Measurements from ENCODE around the gene MMP25. TPM values are rescaled to one million over a fixed set of nuclear protein-coding genes. Genes with fewer than 3 reads are reported as not detected.

Gene MMP25
- total and polyA plus RNA-seq, 2 experiments from 2014 or later = 0.16 TPM; not detected in 1

DNA sequence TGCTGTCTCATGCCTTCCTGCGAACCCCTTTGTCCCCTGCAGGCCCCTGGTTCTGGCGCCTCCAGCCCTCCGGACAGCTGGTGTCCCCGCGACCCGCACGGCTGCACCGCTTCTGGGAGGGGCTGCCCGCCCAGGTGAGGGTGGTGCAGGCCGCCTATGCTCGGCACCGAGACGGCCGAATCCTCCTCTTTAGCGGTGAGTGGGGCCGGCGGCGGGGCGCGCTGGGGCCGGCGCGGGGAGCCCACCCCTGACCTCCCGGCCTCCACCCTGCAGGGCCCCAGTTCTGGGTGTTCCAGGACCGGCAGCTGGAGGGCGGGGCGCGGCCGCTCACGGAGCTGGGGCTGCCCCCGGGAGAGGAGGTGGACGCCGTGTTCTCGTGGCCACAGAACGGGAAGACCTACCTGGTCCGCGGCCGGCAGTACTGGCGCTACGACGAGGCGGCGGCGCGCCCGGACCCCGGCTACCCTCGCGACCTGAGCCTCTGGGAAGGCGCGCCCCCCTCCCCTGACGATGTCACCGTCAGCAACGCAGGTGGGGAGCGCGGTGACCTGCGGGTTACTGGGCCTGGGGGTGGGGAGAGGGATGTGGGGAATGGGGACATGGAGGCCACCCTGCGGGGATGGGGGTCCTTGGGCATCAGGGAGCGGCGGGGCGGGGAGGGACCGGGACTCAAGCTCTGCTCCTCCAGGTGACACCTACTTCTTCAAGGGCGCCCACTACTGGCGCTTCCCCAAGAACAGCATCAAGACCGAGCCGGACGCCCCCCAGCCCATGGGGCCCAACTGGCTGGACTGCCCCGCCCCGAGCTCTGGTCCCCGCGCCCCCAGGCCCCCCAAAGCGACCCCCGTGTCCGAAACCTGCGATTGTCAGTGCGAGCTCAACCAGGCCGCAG is 12.0 kb downstream of the MMP25 start:
- Histone ChIP-seq H3K79me2 (ENCODE audit: insufficient read depth) (no peaks in the 10 kb centered on the region), H3K9me2 (ENCODE audit: insufficient read depth) (no peaks in the 10 kb centered on the region), H3K4me2 (ENCODE audit: unreplicated experiment) (peak overlapping the region; percentile 81), H3K36me3 (ENCODE audit: low read depth) (no peaks in the 10 kb centered on the region), H3K27ac (no peak overlapping the region), H2AFZ (peak overlapping the region; percentile 96), H3K4me1 (ENCODE audit: insufficient read depth) (no peaks in the 10 kb centered on the region), H3K27me3 (replicated peaks; ENCODE audit: insufficient read depth) (no peaks in the 10 kb centered on the region), H3K9ac (peak overlapping the region; percentile 86), H3K9me3 (ENCODE audit: low read depth) (no peaks in the 10 kb centered on the region), H4K20me1 (ENCODE audit: insufficient read depth) (no peaks in the 10 kb centered on the region), H3F3A (ENCODE audit: insufficient read depth) (no peaks in the 10 kb centered on the region), H3K4me3 (peak overlapping the region; percentile 90)
- in situ Hi-C loops (cut with MboI) = no loop called here
- TF ChIP-seq EZH2 (IDR thresholded peaks at IDR 0.05; ENCODE audit: insufficient read depth, poor library complexity, severe bottlenecking) (no peak), EZH2phosphoT487 (IDR thresholded peaks at IDR 0.05; ENCODE audit: insufficient read depth, low read depth) (no peak)
- 26 to 35% methylated on average over 22 to 72 of the region's 77 CpGs for WGBS, 2 experiments (ENCODE audit: low coverage in 1 of 2, low lambda C conversion rate in 2 of 2, missing lambda C conversion rate in 2 of 2)
- peak; percentile 36 for DNase-seq

DNA sequence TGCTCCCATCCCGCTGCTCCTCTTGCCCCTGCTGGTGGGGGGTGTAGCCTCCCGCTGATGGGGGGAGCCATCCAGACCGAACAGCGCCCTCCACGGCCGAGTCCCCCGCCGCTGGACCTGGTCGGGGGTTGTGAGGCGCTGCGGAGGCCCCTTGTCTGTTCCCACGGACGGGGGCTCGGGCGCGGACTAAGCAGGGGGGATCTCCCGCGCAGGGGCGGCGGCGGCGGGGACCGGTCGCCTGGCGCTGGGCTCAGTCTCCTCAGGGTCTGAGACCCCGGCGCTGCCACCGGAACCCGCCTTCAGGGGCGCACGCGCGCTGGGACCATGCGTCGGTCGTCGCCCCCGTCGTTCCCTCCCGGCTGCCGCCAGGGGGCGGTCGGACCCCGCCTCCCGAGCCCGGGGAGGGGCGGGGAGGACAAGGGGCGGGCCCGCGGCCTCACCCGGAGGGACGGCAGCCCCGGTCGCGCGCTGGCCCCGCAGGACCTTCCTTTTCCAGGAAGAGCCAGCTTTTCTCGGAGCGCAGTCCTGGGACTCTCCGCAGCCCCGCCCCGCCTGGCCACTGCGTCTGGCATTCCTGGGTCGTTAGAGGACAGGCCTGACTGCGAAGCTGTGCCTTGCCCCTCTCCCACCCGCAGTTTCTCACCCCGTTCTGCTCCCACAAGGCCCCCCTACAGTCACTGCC is 12.8 kb downstream of the MMP25 start:
- no peaks in the 10 kb centered on the region for H3K36me3 ChIP-seq (ENCODE audit: low read depth)
- peak; percentile 93 for DNase-seq
- no peaks in the 10 kb centered on the region for H3K9me2 ChIP-seq (ENCODE audit: insufficient read depth)
- peak overlapping the region; percentile 86 for H3K9ac ChIP-seq
- H3K4me1 ChIP-seq (ENCODE audit: insufficient read depth) = no peaks in the 10 kb centered on the region
- H3K4me2 ChIP-seq (ENCODE audit: unreplicated experiment) = peak overlapping the region; percentile 81
- no peaks in the 10 kb centered on the region for H3F3A ChIP-seq (ENCODE audit: insufficient read depth)
- peak overlapping the region; percentile 96 for H2AFZ ChIP-seq
- no peak for TF ChIP-seq EZH2phosphoT487 (IDR thresholded peaks at IDR 0.05; ENCODE audit: insufficient read depth, low read depth)
- TF ChIP-seq EZH2 (IDR thresholded peaks at IDR 0.05; ENCODE audit: insufficient read depth, poor library complexity, severe bottlenecking) = no peak
- no peaks in the 10 kb centered on the region for H3K27me3 ChIP-seq (replicated peaks; ENCODE audit: insufficient read depth)
- peak overlapping the region; percentile 90 for H3K4me3 ChIP-seq
- peak overlapping the region; percentile 17; the same call in 1 of the 2 replicates for H3K27ac ChIP-seq
- no peaks in the 10 kb centered on the region for H3K9me3 ChIP-seq (ENCODE audit: low read depth)
- H3K79me2 ChIP-seq (ENCODE audit: insufficient read depth) = no peaks in the 10 kb centered on the region
- in situ Hi-C loops (cut with MboI) = no loop called here
- H4K20me1 ChIP-seq (ENCODE audit: insufficient read depth) = no peaks in the 10 kb centered on the region
- WGBS, 2 experiments (ENCODE audit: low coverage in 1 of 2, low lambda C conversion rate in 2 of 2, missing lambda C conversion rate in 2 of 2) = 1 to 2% methylated on average over 11 to 46 of the region's 67 CpGs

DNA sequence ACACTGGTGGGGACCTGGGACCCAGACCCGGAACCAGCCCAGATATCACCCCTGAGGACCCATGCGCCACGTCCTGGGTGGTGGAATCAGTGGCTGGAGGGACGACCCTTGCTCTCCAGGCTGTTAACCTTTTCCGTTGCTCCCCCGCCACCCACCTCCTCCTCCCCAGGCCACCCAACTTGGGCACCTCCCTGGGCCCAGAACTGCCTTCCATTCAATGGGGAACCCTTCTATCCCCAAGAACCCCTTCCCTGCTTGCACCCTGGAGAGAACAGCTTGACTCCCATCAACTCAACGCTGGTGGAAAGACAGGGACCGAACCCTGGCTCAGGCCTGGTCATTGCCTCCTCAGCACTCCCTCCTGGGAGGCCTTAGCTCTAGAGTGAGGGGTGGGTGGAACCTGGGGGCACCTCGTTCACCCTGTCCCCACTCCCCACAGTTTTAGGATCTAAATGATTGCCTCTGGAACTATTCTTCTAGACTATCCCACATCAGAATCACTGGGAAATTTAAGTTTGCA is 13.4 kb downstream of the MMP25 start:
- Histone ChIP-seq H3K4me1 (ENCODE audit: insufficient read depth) (no peaks in the 10 kb centered on the region), H3K9me2 (ENCODE audit: insufficient read depth) (no peaks in the 10 kb centered on the region), H3K4me3 (peak overlapping the region; percentile 90), H3K27me3 (replicated peaks; ENCODE audit: insufficient read depth) (no peaks in the 10 kb centered on the region), H2AFZ (peak overlapping the region; percentile 96), H3F3A (ENCODE audit: insufficient read depth) (no peaks in the 10 kb centered on the region), H3K36me3 (ENCODE audit: low read depth) (no peaks in the 10 kb centered on the region), H3K79me2 (ENCODE audit: insufficient read depth) (no peaks in the 10 kb centered on the region), H3K4me2 (ENCODE audit: unreplicated experiment) (peak overlapping the region; percentile 81), H3K9ac (peak overlapping the region; percentile 86), H3K9me3 (ENCODE audit: low read depth) (no peaks in the 10 kb centered on the region), H4K20me1 (ENCODE audit: insufficient read depth) (no peaks in the 10 kb centered on the region), H3K27ac (peak overlapping the region; percentile 17; the same call in 1 of the 2 replicates)
- in situ Hi-C loops (cut with MboI) = no loop called here
- WGBS, 2 experiments (ENCODE audit: low coverage in 1 of 2, low lambda C conversion rate in 2 of 2, missing lambda C conversion rate in 2 of 2) = 77 to 83% methylated on average over 8 to 9 of the region's 9 CpGs
- no peak for DNase-seq
- TF ChIP-seq EZH2phosphoT487 (IDR thresholded peaks at IDR 0.05; ENCODE audit: insufficient read depth, low read depth) (no peak), EZH2 (IDR thresholded peaks at IDR 0.05; ENCODE audit: insufficient read depth, poor library complexity, severe bottlenecking) (no peak)

DNA sequence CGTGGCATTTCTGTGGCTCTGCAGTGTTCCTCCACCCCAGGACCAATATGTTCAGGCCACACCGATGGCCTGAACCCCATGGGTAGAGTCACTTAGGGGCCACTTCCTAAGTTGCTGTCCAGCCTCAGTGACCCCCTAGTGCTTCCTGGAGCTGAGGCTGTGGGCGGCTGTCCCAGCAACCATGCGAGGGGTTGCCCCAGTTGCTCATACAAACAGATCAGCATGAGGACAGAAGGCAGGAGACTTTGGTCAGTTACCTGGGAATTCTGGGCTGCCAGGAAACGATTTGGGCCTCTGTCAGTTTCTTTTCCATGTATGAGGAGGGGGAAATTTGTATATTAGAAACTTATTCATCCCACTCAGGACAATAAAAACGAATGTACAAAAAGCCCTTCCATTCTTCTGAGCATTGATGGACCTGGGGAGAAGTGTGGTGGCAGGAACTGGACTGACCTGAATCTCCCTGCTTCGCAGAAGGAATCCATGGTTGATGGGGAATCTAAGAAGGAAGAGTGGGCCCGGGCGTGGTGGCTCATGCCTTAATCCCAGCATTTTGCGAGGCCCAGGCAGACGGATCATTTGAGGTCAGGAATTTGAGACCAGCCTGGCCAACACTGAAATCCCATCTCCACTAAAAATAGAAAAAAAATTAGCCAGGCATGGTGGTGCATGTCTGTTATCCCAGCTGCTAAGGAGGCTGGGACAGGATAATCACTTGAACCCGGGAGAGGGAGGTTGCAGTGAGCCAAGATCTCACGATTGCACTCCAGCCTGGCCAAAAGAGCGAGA is 14.2 kb downstream of the MMP25 start:
- Histone ChIP-seq H3K9me2 (ENCODE audit: insufficient read depth) (no peaks in the 10 kb centered on the region), H3K9me3 (ENCODE audit: low read depth) (no peaks in the 10 kb centered on the region), H2AFZ (no peak overlapping the region), H3F3A (ENCODE audit: insufficient read depth) (no peaks in the 10 kb centered on the region), H3K36me3 (ENCODE audit: low read depth) (no peaks in the 10 kb centered on the region), H3K9ac (no peak overlapping the region), H3K4me3 (no peak overlapping the region), H3K4me1 (ENCODE audit: insufficient read depth) (peaks cover 4% of the 10 kb centered on the region), H3K79me2 (ENCODE audit: insufficient read depth) (no peaks in the 10 kb centered on the region), H3K4me2 (ENCODE audit: unreplicated experiment) (no peak overlapping the region), H3K27me3 (replicated peaks; ENCODE audit: insufficient read depth) (no peaks in the 10 kb centered on the region), H3K27ac (no peak overlapping the region), H4K20me1 (ENCODE audit: insufficient read depth) (no peaks in the 10 kb centered on the region)
- in situ Hi-C loops (cut with MboI) = no loop called here
- DNase-seq = no peak
- 73 to 74% methylated on average over 14 of the region's 14 CpGs for WGBS, 2 experiments (ENCODE audit: low coverage in 1 of 2, low lambda C conversion rate in 2 of 2, missing lambda C conversion rate in 2 of 2)
- TF ChIP-seq EZH2phosphoT487 (IDR thresholded peaks at IDR 0.05; ENCODE audit: insufficient read depth, low read depth) = no peak
- no peak for TF ChIP-seq EZH2 (IDR thresholded peaks at IDR 0.05; ENCODE audit: insufficient read depth, poor library complexity, severe bottlenecking)

Data from GM23248 (cell line).